DOHH2 (cell line): ENCODE data around the gene TAF7L.

Experiments used
- CTCF ChIP-seq: fragments of 200-600 bp; sonication (generic); IDR thresholded peaks from one replicate; pipeline ENCODE4 v1.5.1; 2014; ENCODE audit warnings: antibody characterized with exemption, mild to moderate bottlenecking, low read depth, low read length; ENCODE audit not compliant: poor library complexity, severe bottlenecking
- EZH2phosphoT487 ChIP-seq: fragments of 200-600 bp; sonication (generic); IDR thresholded peaks from 2 replicates; pipeline ENCODE4 v1.6.1; 2017; ENCODE audit warnings: borderline replicate concordance, mild to moderate bottlenecking, antibody characterized with exemption, low read length, moderate library complexity, mixed read lengths

DNA sequence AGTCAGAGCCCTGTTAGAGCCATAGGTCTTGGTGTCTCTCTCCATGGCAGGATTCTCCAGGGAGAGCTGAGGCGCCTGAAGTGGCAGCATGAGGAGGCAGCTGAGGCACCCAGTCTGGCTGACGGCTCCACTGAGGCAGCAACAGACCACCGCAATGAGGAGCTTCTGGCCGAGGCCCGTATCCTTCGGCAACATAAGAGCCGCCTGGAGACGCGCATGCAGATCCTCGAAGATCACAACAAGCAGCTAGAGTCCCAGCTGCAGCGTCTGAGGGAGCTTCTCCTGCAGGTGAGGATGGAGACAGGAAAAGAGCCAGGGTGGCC lies 32.9 kb downstream of the TAF7L start:
- TF ChIP-seq CTCF: no peak
- no peak for TF ChIP-seq EZH2phosphoT487
